GM19043 (cell line): ENCODE measurements around the gene SCN1B.
"Not testable (repeated sequence)": the region's sequence is repeated elsewhere in the genome, so short reads cannot be mapped to it uniquely, and the experiment has no call there.

Experiments used
- ATAC-seq: cut with Tn5 transposase; IDR thresholded peaks from one replicate; pipeline ENCODE4 v1.9.1; 2021; ENCODE audit warnings: low read depth; ENCODE audit not compliant: unreplicated experiment

Gene SCN1B

DNA sequence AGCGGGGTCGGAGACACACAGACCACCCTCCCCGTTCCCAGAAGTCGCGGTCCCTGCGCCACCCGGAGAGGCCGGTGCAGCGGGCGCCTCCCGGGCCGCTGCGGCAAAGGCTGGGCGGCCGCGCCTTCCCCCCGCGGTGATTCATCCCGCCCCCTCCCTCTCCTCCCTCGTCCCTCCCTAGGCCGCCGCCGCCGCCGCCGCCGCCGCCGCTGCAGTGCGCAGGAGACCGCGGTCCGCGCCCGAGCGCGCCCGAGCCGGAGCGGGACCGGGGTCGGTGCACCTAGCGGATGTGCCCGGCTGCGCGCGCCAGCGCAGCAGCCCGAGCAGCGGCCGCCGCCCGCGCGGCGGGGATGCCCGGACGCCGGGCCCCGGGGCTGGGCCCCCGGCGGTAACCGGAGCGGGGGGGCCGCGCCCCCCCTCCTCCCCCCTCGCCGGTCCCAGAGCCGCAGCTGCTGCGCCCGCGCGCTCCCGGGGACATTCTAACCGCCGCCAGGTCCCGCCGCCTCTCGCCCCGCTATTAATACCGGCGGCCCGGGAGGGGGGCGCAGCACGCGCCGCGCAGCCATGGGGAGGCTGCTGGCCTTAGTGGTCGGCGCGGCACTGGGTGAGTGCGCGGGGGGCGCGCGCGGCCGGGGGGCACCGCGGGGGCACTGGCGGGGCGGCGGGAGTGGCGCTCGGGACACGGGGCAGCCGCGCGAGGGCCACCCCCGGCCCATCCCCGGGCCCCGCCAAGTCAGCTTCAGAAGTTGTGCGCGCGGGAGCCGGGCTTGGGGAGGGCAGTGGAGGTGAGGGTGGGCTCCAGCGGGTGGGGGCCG, at the start of gene SCN1B:
SCN1B (plus strand) TSS at position 214 of the 815 bp plus-strand sequence; CDS start at position 565, 351 bp downstream.
- ATAC-seq, result no peak

DNA sequence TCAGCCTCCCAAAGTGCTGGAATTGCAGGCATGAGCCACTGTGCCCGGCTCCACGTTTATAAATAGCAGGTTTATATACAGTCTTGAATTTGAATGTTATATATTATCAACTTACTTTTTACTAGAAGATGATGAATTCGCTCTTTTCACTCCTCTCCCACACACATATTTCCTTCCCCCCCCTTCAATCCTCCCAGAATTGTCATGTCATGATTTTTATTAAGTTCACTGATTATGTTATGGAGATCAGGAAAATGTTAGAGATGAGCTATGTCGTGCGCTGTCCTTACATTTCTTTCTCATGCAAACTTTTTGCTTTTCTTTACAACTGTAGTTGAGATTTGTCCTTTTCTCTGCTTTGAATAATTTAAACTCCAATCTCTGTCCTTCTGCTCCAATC, 48.0 kb upstream of the SCN1B start:
- ATAC-seq, result no peak

GRCh38 chr19:34983786-34984185, 46.5 kb upstream of the SCN1B start:
- ATAC-seq, result no peak

DNA sequence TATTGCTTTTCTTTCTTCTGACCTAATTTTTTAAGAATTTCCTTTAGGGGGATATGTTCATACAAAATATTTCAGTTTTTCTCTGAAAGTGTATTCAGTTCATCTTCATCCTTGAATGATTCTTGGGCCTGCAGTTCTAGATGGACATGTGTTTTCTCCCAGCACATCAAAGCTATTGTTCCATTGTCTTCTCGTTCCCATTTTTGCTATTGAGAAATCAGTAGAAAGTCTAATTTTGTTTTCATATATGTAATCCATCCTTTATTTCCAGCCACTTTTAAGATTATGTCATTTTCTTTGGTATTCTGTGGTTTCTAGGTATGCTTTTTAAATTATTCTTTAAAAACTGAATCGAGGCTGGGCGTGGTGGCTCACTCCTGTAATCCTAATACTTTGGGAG, 46.0 kb upstream of the SCN1B start:
- no peak for ATAC-seq

DNA sequence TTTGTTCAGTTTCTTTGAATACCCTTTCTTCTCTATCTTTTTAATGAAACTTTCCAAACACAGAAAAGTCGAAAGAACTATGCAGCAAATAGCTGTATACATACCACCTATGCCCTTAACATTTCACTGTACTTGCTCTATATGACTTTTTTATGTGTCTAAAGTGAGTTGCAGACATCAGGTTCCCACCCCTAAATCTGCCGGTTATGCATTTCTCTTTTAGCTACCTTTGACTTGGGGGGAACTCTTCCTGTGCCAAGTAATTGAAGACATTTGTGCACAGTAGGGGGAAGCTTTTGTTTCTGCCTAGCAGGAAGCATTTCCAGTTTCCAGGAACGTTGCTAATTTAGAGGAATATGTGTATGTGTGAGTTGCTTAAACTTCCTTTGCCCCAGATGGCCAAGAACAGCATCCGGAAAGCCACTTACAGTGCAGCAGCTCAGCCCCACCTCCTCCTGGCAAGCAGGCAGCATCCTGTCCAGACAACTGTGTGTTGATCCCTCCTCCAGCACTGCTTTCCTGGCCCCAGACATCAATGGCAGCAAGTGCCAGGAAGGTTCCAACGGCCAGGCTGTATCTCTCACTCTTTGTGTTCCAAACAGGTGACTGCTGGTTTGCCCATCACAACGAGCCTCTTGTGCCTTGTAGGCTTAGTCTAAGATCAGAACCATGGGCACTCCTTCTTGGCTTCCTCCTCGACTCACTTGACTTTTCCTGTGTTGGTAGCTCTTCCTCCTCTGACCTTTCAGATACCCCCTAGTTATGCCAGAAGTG, 44.8 kb upstream of the SCN1B start:
- no peak for ATAC-seq

- ATAC-seq, result no peak
Observed at GRCh38 chr19:34988119-34988518, 42.2 kb upstream of the SCN1B start.

DNA sequence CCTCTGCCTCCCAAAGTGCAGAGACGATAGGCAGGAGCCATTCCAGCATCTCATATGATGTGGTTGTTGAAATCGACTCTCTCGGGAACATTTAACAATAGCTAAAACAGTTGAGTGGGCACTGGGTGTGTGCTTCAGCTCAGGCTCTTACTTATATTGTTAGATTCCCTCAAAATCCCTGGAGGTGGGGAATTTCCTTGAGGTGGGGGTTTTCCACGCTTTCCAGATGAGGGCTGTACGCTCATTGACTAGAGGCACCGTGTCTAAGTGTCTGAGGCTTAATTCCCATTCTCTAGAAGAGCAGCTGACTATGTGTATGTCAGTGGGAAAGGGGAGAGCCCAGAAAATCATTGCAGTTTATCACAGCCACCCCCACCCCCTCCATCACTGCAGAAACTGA, 41.0 kb upstream of the SCN1B start:
- ATAC-seq, result no peak

DNA sequence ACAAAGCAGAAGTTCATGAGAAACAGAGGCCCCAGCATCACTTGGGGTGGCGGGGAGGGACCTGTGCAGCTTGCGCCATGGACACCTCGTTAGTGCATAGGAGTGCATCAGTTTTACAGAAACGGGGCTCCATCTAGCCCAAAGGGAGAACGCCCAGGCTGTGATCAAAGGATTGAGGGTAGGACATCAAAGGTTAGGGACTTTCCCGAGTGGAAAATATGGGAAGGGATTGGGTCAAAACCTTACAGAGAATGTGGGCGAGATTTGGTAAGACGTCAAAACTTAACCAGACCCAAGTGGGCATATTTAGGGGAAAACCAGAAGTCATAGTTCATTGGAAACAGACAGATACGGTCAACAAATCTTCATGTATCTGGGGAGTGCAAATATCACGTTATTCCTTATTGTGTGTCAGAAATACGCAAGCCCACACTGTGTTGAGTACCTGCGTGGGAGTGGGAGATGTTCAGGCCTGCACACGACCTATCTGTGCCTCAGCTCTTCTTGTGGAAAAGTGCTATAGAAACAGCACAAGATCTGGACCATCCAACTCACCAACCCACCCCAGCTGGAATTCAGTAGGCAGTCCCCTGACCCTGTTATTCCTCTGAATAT, 39.6 kb upstream of the SCN1B start:
- ATAC-seq, result no peak

GRCh38 chr19:34991542-34992333, 38.5 kb upstream of the SCN1B start:
- ATAC-seq, result no peak

- not testable (repeated sequence) for ATAC-seq
Observed at GRCh38 chr19:34992582-34992981, 37.7 kb upstream of the SCN1B start.

- no peak for ATAC-seq
Observed at GRCh38 chr19:34994286-34994642, 36.0 kb upstream of the SCN1B start.

DNA sequence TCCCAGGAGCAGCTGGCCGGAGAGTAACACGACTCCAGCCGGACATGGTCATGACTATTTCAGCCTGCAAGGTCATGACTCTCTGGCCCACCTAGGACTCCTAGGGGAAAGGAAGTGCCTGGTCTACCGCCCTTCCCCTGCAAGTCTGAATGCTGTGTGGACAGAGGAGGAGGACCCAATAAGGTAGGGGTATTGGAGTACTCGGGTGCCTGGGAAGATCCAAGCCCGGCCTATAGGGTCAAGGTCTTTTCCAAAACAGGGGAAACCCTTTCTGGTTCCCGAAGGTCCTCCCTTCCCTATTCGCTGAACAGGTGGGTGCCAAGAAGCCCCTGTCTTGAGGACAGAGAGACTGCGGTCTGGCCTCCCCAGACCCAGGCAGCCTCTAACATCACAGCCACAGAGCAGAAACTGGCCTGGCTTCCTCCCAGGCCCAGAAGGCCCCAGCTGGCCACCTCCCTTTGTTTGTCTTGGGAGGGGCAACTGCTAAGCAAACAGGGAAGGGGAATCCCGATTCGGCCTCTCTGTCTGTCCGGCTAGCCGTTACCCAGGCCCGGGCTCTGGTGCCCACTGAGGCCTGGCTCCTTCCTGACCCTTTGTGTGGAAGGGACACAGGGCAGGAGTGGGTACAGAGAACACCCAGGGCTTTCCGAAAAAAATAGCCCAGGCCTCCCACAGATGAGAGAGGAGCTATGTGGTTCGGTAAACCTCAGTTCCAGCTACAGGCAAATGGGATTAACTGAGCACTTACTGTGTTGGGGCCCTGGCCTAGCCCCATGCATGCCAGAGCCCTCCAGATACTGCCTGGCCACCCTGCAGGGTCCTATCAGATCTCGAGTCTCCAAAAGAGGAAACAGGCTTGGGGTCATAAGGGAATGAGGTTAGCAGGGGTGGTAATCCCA, 35.4 kb upstream of the SCN1B start:
- no peak for ATAC-seq

DNA sequence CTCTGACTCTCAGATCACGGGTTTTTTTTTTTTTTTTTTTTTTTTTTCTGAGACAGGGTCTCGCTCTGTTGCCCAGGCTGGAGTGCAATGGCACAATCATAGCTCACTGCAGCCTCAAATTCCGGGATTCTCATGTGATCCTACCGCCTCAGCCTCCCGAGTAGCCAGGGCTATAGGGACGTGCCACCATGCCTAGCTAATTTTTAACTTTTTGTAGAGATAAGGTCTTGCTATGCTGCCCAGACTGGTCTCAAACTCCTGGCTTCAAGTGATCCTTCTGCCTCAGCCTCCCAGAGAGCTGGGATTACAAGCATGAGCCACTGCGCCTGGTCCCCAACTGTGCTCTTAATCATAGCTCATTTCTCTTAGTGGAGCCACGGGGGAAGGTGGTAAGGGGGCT, 34.7 kb upstream of the SCN1B start:
- ATAC-seq, result no peak

GRCh38 chr19:34997071-34997617, 33.1 kb upstream of the SCN1B start:
- no peak for ATAC-seq

- ATAC-seq, result not testable (repeated sequence)
Observed at GRCh38 chr19:34998224-34998623, 32.0 kb upstream of the SCN1B start.

GRCh38 chr19:34998777-34999497, 31.3 kb upstream of the SCN1B start:
- no peak for ATAC-seq

GRCh38 chr19:34999498-35000337, 30.6 kb upstream of the SCN1B start, which contains the start of gene GRAMD1A:
Gene GRAMD1A, plus strand, starts transcription at chr19:35000323. Its CDS starts 156 bp downstream, at chr19:35000479.
- ATAC-seq, result peak; percentile 50

DNA sequence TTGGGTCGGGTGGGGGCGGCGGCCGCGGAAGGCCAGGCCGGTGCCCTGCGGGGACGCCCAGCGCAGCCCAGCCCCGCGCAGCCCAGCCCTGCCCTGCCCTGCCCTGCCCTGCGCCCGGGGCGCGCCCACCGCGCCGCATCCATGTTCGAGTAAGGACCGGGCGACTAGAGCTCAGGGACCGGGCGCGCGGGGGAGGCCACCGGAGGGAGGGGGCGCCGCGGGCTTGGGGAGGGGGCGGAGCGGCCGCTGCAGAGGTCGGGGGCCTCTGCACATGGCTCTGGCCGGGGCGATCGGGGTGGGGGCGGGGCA, 30.0 kb upstream of the SCN1B start:
- no peak for ATAC-seq
